ENCODE data around the gene NEIL1.
"Not testable (repeated sequence)": the region's sequence is repeated elsewhere in the genome, so short reads cannot be mapped to it uniquely, and the experiment has no call there.

NEIL1 gene, protein sequence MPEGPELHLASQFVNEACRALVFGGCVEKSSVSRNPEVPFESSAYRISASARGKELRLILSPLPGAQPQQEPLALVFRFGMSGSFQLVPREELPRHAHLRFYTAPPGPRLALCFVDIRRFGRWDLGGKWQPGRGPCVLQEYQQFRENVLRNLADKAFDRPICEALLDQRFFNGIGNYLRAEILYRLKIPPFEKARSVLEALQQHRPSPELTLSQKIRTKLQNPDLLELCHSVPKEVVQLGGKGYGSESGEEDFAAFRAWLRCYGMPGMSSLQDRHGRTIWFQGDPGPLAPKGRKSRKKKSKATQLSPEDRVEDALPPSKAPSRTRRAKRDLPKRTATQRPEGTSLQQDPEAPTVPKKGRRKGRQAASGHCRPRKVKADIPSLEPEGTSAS

GRCh38 chr15:75346796-75347221, at the start of gene NEIL1:
NEIL1 (plus strand) TSS chr15:75347039; CDS start chr15:75348906, 1,867 bp downstream.
- DNase-seq, result peak; percentile 36

DNA sequence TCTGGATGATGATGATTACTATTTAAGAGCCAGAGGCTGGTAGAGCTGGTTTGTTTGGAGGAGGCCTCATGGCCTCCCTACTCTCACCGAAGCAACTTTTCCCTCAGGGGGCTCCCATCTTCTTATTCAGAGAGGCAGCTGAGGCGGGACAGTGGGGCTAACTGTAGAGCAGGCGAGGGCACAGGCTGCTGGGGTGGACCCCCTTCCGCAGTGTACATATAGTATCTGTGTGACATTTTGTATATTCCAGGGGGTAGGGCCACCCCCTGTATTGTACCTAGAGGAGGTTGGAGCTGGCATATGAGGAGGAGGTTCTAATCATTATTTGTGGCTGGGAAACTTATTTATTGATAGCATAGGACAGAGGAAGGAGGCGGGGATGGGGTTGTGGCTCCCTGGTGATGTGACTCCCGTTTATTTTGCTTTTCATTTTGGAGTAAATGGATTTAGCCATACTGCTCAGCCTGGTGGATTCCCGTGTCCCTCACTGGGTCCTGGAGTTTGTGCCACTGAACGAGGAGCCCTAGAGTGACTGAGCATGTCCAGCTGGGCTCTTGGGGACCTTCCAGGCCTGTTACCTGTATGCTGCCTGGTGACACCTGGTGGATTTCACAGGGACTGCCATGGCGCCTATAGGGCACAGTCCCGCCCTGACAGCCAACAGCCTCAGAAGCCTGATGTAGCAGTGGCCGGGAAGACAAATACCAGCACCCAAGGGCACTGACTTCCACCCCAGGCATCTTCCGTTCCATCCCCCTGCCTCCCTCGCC, 48.1 kb upstream of the NEIL1 start:
- not testable (repeated sequence) for DNase-seq

- not testable (repeated sequence) for DNase-seq
These were observed 47.5 kb upstream of the NEIL1 start for GRCh38 chr15:75299311-75299688.

- not testable (repeated sequence) for DNase-seq
These were observed 46.8 kb upstream of the NEIL1 start for GRCh38 chr15:75300026-75300425.

- DNase-seq, result no peak
These were observed 44.5 kb upstream of the NEIL1 start for GRCh38 chr15:75302318-75302717.

GRCh38 chr15:75302753-75303152, 44.1 kb upstream of the NEIL1 start:
- DNase-seq, result not testable (repeated sequence)

GRCh38 chr15:75306188-75306587, 40.7 kb upstream of the NEIL1 start:
- no peak for DNase-seq

DNA sequence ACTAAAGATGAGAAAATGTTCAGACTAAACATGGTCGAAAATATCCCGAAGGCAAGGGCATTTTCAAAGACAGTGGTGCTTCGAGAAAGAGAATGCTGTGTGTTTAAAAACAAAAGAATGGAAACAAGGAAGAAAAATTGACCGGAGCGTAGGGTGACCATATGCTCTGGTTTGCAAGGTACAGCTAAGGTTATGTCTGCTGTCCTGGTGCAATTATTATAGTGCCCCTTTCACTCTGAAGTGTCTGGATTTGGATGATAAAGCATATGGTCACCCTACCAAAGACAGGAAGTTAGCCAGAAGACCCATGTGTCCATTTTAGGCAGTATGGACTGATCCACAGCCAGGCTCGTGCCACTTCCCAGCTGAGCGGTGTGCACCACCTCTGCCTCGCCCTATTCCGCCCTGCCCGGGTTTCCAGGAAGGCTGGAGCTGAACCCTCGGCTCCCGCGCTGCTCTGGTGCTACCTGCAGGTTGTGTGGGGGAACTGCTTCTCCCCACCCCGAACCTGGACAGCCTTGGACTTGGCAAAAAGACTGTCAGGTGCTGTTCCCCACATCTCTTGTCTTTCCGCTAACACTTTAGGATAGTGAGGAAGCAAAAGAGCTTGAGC, 39.0 kb upstream of the NEIL1 start:
- peak; percentile 52 for DNase-seq

DNA sequence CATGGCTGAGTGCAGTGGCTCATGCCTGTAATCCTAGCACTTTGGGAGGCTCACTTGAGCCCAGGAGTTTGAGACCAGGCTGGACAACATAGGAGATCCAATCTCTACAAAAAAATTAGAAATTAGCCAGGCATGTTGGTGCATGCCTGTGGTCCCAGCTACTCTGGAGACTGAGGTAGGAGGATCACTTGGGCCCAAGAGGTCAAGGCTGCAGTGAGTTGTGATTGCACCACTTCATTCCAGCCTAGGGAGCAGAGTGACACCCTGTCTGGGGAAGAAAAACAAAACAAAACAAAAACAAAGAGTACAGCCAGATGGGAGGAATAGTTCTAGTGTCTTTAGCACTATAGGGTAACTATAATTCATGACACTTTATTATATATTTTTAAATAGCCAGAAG, 37.1 kb upstream of the NEIL1 start:
- DNase-seq, result no peak

GRCh38 chr15:75312548-75312947, 34.3 kb upstream of the NEIL1 start:
- not testable (repeated sequence) for DNase-seq

- no peak for DNase-seq
These were observed 33.6 kb upstream of the NEIL1 start for GRCh38 chr15:75313116-75313845.

DNA sequence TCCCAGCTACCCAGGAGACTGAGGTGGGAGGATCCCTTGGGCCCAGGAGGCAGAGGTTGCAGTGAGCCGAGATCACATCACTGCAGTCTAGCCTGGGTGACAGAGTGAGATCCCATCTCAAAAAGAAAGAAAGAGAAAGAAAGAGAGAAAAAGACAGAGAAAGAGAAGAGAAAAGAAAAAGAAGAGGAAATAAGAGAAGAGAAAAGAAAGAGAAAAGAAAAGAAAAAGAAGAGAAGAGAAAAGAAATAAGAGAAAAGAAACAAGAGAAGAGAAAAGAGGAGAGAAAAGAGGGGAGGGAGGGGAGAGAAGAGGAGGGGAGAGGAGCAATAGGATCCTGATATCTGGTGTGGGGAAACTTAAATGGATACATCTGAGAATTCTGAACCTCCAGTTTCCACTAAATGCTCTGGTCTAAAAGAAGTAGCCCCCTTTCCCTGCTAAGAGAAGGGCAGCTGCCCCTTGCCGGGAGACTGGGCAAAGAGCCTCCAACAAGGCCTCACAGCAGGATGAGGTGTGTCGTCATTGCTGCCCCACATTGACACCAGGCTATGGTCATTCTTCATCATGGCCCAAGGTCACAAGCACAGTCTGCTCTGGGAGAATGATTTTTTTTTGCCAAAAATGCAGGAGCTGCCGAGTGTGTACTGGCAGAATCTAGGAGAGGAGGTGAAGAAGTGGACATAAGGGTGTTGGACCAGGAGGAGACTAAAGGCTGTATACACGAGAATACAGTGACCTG, 32.1 kb upstream of the NEIL1 start:
- DNase-seq, result no peak

DNA sequence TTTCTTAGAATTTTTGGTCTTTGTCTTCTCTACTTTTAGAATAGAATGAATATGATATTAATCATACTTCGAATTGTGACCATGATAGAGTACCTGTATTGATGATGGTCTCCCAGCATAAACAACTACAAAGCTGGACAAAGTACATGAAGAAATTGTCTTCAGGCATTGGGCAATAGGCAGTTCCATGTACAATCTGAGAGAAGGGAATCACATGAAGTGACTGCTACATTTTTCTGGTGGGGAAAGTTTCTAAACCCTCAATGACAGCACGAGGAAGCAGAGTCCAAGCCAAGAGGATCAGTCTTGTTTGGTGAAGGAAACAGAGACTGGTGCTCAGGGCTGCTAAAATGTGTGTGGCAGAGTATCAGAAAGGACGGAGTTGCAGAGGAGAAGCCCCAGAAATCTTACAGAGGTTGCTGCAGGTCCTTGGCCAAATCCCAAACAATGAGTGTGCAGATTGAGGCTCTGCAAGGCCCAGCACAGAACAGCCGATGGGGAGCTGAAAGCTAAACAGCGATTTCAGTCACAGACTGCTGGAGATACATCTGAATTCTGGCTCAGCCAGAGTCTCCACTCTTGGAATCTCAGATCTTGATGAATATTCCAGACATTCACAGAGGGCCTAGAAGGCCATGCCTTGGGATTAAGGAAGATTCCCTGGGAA, 27.5 kb upstream of the NEIL1 start:
- DNase-seq, result not testable (repeated sequence)

DNA sequence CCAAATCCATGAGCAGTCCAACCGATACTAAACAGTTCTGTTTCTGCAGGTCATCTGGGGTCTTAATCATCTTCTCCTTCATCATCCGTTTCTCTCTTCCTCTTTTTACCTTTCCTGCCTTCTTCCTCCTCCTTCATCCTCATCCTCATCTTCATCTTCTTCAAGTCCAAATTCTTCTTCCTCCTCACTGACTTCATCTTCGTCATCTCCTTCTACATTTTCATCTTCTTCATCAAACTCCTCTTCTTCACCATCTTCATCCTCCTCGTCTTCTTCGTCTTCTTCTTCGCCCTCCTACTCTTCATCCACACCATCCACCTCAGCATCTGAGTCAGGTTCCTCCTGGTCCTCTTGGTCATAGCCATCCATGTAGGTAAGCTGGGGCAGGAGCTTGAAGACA, 25.1 kb upstream of the NEIL1 start:
- DNase-seq, result no peak

DNA sequence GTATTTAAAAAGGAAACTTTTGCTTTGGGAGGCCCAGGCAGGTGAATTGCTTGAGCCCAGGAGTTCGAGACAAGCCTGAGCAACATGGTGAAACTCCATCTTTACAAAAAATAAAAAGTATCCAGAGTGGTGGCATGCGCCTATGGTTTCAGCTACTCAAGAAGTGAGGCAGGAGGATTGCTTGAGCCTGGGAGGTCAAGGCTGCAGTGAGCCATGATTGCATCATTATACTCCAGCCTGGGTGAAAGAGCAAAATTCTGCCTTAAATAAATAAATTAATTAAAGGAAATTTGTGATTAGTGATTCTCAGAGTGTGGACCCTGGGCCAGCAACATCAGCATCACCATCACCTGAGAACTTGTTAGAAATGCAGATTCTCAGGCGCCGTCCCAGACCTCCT, 20.9 kb upstream of the NEIL1 start:
- no peak for DNase-seq

GRCh38 chr15:75327005-75327404, 19.8 kb upstream of the NEIL1 start:
- DNase-seq, result no peak

DNA sequence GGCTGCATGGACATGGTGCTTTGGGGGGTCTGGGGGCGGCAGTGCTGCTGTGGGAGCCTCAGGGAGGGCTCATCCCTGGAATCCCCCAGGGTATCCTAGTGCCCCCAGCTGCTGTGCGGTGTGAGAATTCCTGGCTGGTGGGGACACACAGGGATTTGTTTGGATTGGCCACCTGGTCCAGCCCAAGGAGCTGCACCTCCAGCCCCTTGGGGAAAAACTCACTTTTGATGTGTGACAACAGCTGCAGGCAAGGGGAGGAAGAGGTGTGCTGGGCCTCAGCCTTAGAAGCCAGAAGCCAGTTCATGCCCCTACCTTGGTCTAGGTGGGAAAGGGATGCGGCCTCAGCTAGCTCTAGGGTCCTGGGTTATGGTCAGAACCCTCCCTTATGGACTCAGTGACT, 19.3 kb upstream of the NEIL1 start:
- DNase-seq, result no peak

GRCh38 chr15:75328493-75329314, 18.1 kb upstream of the NEIL1 start:
- DNase-seq, result no peak

DNA sequence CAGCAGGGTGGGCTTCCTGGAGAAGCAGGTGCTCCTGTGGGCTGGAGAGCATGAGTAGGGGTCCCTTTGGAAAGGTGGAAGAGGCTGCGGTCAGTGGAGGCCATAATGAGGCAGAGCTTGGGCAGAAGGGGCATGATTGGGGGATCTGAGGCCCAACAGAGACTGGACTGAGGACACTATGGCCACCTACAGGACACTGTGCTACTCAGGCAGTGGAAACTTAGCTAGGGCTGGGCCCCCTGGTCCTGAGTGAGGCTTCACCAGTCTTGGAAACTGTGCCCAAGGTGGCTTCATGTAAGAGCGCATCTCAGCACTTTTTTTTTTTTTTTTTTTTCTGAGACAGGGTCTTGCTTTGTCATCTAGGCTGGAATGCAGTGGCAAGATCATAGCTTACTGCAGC, 17.3 kb upstream of the NEIL1 start:
- no peak for DNase-seq

DNA sequence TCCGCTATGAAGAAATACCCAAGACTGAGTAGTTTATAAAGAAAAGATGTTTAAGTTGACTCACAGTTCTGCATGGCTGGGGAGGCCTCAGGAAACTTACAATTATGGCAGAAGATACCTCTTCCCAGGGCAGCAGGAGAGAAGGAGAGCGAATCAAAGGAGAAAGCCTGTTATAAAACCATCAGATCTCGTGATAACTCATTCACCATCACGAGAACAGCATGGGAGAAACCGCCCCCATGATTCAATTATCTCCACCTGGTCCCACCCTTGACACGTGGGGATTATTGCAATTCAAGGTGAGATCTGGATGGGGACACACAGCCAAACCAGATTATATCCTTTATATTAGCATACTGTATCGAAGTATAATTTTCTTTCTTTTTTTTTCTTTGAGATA, 14.7 kb upstream of the NEIL1 start:
- not testable (repeated sequence) for DNase-seq
